SK-N-SH treated with all-trans-retinoic acid at 6 μM for 48 hours (cell line): ENCODE results near the gene SIN3B.

ENCODE experiments used
- ATAC-seq: fragments of 200-7000 bp; cut with Tn5 transposase; 3 replicates; pipeline ENCODE4 v1.9.1; 2020; ENCODE audit warnings: mild to moderate bottlenecking, moderate library complexity
- ARNTL ChIP-seq: fragments of 450-650 bp; formaldehyde crosslinking; IDR thresholded peaks from 2 replicates; pipeline ENCODE4 v1.5.0; 2020; ENCODE audit warnings: low read depth, mild to moderate bottlenecking, moderate library complexity, borderline replicate concordance
- BACH2 ChIP-seq: fragments of 250-450 bp; sonication (Bioruptor Pico); IDR thresholded peaks from 2 replicates; pipeline ENCODE4 v1.9.0; 2021; ENCODE audit warnings: mild to moderate bottlenecking, borderline replicate concordance
- CREB5 ChIP-seq: fragments of 250-450 bp; sonication (Bioruptor Pico); IDR thresholded peaks from 2 replicates; pipeline ENCODE4 v1.5.1; 2020; ENCODE audit warnings: low read depth, mild to moderate bottlenecking, moderate library complexity
- CSDC2 ChIP-seq: fragments of 250-450 bp; sonication (Bioruptor Pico); IDR thresholded peaks from 2 replicates; pipeline ENCODE4 v1.5.0; 2020; ENCODE audit warnings: mild to moderate bottlenecking, moderate library complexity
- ESRRG ChIP-seq: fragments of 250-450 bp; sonication (Bioruptor Pico); IDR thresholded peaks from 2 replicates; pipeline ENCODE4 v1.6.1; 2021; ENCODE audit warnings: mild to moderate bottlenecking
- OSR1 ChIP-seq: fragments of 250-450 bp; sonication (Bioruptor Pico); IDR thresholded peaks from 2 replicates; pipeline ENCODE4 v1.8.0; 2022; ENCODE audit warnings: moderate library complexity, mild to moderate bottlenecking, inconsistent platforms
- PATZ1 ChIP-seq: fragments of 250-450 bp; sonication (Bioruptor Pico); IDR thresholded peaks from 2 replicates; pipeline ENCODE4 v1.8.0; 2020; ENCODE audit warnings: mild to moderate bottlenecking, moderate library complexity, borderline replicate concordance
- PPARA ChIP-seq: fragments of 250-450 bp; sonication (Bioruptor Pico); IDR thresholded peaks from 2 replicates; pipeline ENCODE4 v1.5.0; 2020; ENCODE audit warnings: mild to moderate bottlenecking, borderline replicate concordance
- RARB ChIP-seq: fragments of 250-450 bp; sonication (Bioruptor Pico); IDR thresholded peaks from 2 replicates; pipeline ENCODE4 v1.8.0; 2021; ENCODE audit warnings: mild to moderate bottlenecking, moderate library complexity
- SNAI2 ChIP-seq: fragments of 250-450 bp; sonication (Bioruptor Pico); IDR thresholded peaks from 2 replicates; pipeline ENCODE4 v1.5.0; 2020; ENCODE audit warnings: mild to moderate bottlenecking, moderate library complexity
- TCF4 ChIP-seq: fragments of 250-450 bp; sonication (Bioruptor Pico); IDR thresholded peaks from 2 replicates; pipeline ENCODE4 v1.8.0; 2021; ENCODE audit warnings: mild to moderate bottlenecking, moderate library complexity, borderline replicate concordance
- TOX ChIP-seq: fragments of 250-450 bp; sonication (Bioruptor Pico); IDR thresholded peaks from 2 replicates; pipeline ENCODE4 v1.8.0; 2021; ENCODE audit warnings: mild to moderate bottlenecking, moderate library complexity, borderline replicate concordance
- TSHZ2 ChIP-seq: fragments of 250-450 bp; sonication (Bioruptor Pico); IDR thresholded peaks from 2 replicates; pipeline ENCODE4 v1.5.0; 2020; ENCODE audit warnings: mild to moderate bottlenecking, moderate library complexity
- ZC3H10 ChIP-seq: fragments of 250-450 bp; sonication (Bioruptor Pico); IDR thresholded peaks from 2 replicates; pipeline ENCODE4 v1.5.1; 2021; ENCODE audit warnings: mild to moderate bottlenecking, moderate library complexity
- ZFP3 ChIP-seq: fragments of 250-450 bp; sonication (Bioruptor Pico); IDR thresholded peaks from 2 replicates; pipeline ENCODE4 v1.5.0; 2020; ENCODE audit warnings: mild to moderate bottlenecking, moderate library complexity
- ZFP30 ChIP-seq: fragments of 450-650 bp; formaldehyde crosslinking; IDR thresholded peaks from 2 replicates; pipeline ENCODE4 v1.5.0; 2022; ENCODE audit warnings: mild to moderate bottlenecking, moderate library complexity
- ZNF565 ChIP-seq: fragments of 450-650 bp; formaldehyde crosslinking; conservative IDR thresholded peaks from 2 replicates; pipeline ENCODE4 v1.5.0; 2020; ENCODE audit warnings: low read depth, mild to moderate bottlenecking, moderate library complexity
- ZNF8 ChIP-seq: fragments of 450-650 bp; formaldehyde crosslinking; IDR thresholded peaks from 2 replicates; pipeline ENCODE4 v1.5.0; 2020; ENCODE audit warnings: mild to moderate bottlenecking, moderate library complexity
- TF ChIP-seq, protein P1 (sequence below): fragments of 250-450 bp; sonication (Bioruptor Pico); IDR thresholded peaks from 2 replicates; pipeline ENCODE4 v1.5.1; 2021; ENCODE audit warnings: mild to moderate bottlenecking, moderate library complexity
- TF ChIP-seq, protein P2 (sequence below): fragments of 250-450 bp; sonication (Bioruptor Pico); IDR thresholded peaks from 2 replicates; pipeline ENCODE4 v1.8.0; 2021; ENCODE audit warnings: low read depth, mild to moderate bottlenecking, moderate library complexity, borderline replicate concordance

Gene SIN3B

GRCh38 chr19:16886305-16886880, 57.2 kb downstream of the SIN3B start:
- TF ChIP-seq ZFP30 (no peak), TCF4 (CRISPR knock-in tag) (no peak), ZFP3 (CRISPR knock-in tag) (no peak), OSR1 (CRISPR knock-in tag) (no peak), ZC3H10 (no peak), ARNTL (no peak), PATZ1 (CRISPR knock-in tag) (no peak), SNAI2 (CRISPR knock-in tag) (no peak), TOX (CRISPR knock-in tag) (no peak), CSDC2 (CRISPR knock-in tag) (no peak), RARB (CRISPR knock-in tag) (no peak), ZNF8 (CRISPR knock-in tag) (no peak), PPARA (CRISPR knock-in tag) (no peak), CREB5 (CRISPR knock-in tag) (no peak), ZNF565 (no peak), TSHZ2 (no peak), BACH2 (CRISPR knock-in tag) (no peak)
- TF ChIP-seq, protein P1, sequence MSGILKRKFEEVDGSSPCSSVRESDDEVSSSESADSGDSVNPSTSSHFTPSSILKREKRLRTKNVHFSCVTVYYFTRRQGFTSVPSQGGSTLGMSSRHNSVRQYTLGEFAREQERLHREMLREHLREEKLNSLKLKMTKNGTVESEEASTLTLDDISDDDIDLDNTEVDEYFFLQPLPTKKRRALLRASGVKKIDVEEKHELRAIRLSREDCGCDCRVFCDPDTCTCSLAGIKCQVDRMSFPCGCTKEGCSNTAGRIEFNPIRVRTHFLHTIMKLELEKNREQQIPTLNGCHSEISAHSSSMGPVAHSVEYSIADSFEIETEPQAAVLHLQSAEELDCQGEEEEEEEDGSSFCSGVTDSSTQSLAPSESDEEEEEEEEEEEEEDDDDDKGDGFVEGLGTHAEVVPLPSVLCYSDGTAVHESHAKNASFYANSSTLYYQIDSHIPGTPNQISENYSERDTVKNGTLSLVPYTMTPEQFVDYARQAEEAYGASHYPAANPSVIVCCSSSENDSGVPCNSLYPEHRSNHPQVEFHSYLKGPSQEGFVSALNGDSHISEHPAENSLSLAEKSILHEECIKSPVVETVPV (CRISPR knock-in tag) = no peak
- TF ChIP-seq, protein P2, sequence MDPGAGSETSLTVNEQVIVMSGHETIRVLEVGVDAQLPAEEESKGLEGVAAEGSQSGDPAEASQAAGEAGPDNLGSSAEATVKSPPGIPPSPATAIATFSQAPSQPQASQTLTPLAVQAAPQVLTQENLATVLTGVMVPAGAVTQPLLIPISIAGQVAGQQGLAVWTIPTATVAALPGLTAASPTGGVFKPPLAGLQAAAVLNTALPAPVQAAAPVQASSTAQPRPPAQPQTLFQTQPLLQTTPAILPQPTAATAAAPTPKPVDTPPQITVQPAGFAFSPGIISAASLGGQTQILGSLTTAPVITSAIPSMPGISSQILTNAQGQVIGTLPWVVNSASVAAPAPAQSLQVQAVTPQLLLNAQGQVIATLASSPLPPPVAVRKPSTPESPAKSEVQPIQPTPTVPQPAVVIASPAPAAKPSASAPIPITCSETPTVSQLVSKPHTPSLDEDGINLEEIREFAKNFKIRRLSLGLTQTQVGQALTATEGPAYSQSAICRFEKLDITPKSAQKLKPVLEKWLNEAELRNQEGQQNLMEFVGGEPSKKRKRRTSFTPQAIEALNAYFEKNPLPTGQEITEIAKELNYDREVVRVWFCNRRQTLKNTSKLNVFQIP (CRISPR knock-in tag) = no peak
- no peak; the same call in 2 of the 3 replicates for ATAC-seq

- no peak for ATAC-seq
- TF ChIP-seq TSHZ2 (no peak), ARNTL (no peak), CSDC2 (CRISPR knock-in tag) (no peak), BACH2 (CRISPR knock-in tag) (no peak), TOX (CRISPR knock-in tag) (no peak), ESRRG (CRISPR knock-in tag) (no peak), SNAI2 (CRISPR knock-in tag) (no peak), CREB5 (CRISPR knock-in tag) (no peak)
- TF ChIP-seq, protein P2 (CRISPR knock-in tag) = no peak
- TF ChIP-seq, protein P1 (CRISPR knock-in tag) = no peak
Observed at GRCh38 chr19:16887353-16888265, 58.4 kb downstream of the SIN3B start.
